ENCODE measurements around the gene DPEP2. TPM values are rescaled to one million over a fixed set of nuclear protein-coding genes. Genes with fewer than 3 reads are reported as not detected.
"Not testable (repeated sequence)": the region's sequence is repeated elsewhere in the genome, so short reads cannot be mapped to it uniquely, and the experiment has no call there.

Gene DPEP2
- polyA plus RNA-seq, 6 donors from 2014 or later = 57.3 to 125 (median 75.1) TPM

DNA sequence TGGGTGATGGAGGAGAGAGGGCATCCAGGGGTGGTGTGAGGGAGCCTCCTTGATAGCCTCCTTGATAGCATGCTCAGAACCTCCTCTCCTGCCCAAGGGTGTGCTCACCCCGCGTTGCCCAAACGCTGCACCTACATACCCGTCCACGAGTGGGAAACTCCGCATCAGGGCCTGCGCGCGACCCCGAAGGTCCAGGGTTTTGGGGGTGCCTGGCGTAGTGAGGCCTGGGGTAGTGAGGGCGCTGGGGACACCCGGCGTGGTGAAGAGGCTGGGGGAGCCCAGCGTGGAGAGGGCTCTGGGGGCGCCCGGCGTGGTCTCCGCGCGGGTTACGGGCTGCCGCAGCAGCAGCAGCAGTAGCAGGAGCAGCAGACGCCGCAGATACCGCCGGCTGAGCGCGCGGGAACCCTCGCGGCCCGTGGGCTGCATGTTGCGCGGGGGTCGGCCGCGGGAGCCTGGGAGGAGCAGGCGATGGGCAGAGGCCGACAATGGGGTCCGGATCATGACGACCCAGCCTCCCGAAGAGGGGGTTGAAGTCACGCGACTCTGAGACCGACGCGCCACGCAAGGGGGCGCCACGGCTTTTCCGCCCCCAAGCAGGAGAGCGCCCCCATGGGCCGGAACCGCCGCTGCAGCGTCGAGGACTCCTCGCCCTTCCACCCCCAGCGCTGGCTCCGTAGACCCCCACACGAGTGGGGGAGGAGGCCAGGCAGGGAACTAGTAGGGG is 19.2 kb downstream of the DPEP2 start, which contains the start of gene DPEP3:
DPEP3 (minus strand) TSS at position 545 of the 724 bp plus-strand sequence; CDS start at position 426, 119 bp downstream.
- Mint-ChIP-seq H3K9me3 (no peaks in the 10 kb centered on the region), H3K36me3 (no peaks in the 10 kb centered on the region), H3K4me1 (peaks cover 12 to 26% (median 24%) of the 10 kb centered on the region in 3 donors), H3K4me3 (no peak within 1 kb of the TSS), H3K27ac (peak within 1 kb of the TSS in 1 of 6 donors; percentile 73), H3K27me3 (peaks cover 0 to 6% (median 0%) of the 10 kb centered on the region in 3 donors)
- ATAC-seq (ENCODE audit: low read depth in 2 of 2) = no peak
- DNase-seq = no peak

DNA sequence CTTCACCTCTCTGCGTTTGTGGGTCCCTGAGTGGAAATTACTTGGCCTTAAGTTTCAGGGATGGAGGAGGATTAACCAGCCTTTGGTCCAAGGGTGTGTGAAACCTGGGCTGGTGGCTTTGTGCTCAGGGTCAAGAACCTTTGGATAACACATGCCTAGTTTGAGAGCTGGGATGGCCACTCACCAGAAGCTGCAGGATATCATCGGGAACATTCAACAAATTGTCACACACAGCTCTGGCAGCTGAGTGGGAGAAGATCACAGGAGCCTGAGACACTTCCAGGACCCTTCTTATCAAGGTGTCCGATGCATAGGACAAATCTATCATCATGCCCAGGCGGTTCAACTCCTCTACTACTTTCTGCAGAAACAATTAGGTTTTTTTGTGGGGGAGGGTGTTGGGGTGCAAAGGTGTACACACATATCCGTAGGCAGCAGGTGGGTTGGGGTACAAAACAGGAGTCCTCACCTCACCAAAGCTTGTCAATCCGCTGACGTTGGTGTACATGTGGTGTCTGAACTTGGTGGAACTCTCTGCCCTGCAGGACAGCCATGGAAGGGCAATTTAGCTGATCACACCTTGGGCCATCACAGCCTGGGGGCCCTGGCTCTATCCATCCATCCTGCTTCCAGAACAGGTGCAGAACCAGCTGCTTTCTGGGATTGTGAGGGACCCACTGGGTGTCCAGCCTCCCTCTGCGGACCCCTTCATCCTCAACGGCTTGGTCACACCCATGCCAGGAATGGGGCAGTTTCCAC is 21.6 kb downstream of the DPEP2 start:
- no peak for ATAC-seq (ENCODE audit: low read depth in 2 of 2)
- H3K4me1 Mint-ChIP-seq = peaks cover 0 to 5% (median 1%) of the 10 kb centered on the region in 3 donors
- peak overlapping the region in 1 of 8 donors; percentile 41 for H3K4me3 Mint-ChIP-seq
- peaks cover 0 to 6% (median 0%) of the 10 kb centered on the region in 3 donors for H3K27me3 Mint-ChIP-seq
- no peaks in the 10 kb centered on the region for H3K9me3 Mint-ChIP-seq
- H3K27ac Mint-ChIP-seq = peak overlapping the region in 2 of 6 donors; percentile 37 to 62
- DNase-seq = no peak
- no peaks in the 10 kb centered on the region for H3K36me3 Mint-ChIP-seq

GRCh38 chr16:67977005-67977404 is 22.3 kb downstream of the DPEP2 start:
- Mint-ChIP-seq H3K4me3 (no peak overlapping the region), H3K9me3 (no peaks in the 10 kb centered on the region), H3K36me3 (no peaks in the 10 kb centered on the region), H3K4me1 (no peaks in the 10 kb centered on the region), H3K27me3 (peaks cover 0 to 6% (median 0%) of the 10 kb centered on the region in 3 donors), H3K27ac (no peak overlapping the region)
- DNase-seq (no peak), ATAC-seq (ENCODE audit: low read depth in 2 of 2) (no peak)

DNA sequence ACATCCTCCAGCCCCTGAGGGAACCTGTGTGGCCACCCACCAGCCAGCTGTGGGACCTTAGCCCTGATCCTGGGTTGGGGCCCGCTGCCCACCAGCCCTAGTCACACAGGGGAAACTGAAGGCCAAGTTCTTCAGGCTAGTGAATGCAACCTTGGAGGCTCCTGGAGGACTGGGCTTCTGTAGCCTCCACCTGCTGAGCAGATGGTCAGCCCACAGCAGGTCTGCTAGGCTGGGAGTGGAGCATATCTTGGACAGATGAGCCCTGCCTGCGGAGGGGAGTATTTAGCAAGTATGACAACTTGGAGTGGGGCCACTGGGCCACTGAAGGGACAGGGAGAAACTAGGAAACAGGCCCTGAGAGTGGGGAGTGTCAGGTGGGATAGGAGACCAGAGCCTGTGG is 23.1 kb downstream of the DPEP2 start:
- no peaks in the 10 kb centered on the region for H3K36me3 Mint-ChIP-seq
- H3K27ac Mint-ChIP-seq = peak overlapping the region in 2 of 6 donors; percentile 16 to 47
- H3K4me3 Mint-ChIP-seq = peak overlapping the region in 1 of 8 donors; percentile 44
- no peak for ATAC-seq (ENCODE audit: low read depth in 2 of 2)
- no peaks in the 10 kb centered on the region for H3K9me3 Mint-ChIP-seq
- no peak for DNase-seq
- peaks cover 0 to 6% (median 0%) of the 10 kb centered on the region in 3 donors for H3K27me3 Mint-ChIP-seq
- no peaks in the 10 kb centered on the region for H3K4me1 Mint-ChIP-seq

DNA sequence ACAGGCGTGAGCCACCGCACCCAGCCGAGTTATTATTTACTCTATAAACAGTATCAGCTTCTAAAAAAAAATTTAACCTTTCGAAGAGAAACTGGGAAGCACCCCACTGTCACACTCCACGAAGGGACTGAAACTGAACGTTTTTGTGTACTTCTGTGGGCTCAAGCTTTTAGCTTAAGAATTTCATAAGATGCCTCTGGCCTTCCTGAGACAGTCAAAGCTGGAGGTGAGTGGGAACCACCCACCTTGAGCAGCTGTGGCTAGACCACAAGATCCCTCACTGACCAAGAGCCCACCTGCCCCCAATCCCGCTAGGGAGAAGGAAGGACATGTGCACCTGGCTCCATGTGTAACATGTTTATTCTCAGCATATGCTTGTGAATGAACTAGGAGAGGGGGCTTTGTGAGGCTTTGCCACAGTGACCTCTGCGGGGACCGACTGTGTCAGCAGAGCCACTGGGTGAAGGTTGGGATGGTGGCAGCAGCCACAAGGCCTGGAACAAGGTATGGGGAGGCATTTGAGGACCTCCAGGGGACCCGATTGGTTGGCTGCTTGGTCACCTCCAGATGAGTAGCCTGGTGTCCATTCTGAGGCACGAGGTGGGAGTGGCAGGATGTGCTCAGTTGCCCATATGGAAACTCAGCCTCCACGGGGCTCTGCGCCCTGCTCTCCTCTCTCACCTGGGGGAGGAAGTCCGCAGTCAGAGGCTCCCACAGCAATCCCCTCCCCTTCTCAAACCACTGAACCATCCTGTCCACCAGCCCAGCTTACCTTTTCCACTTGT is 23.8 kb downstream of the DPEP2 start:
- ATAC-seq (ENCODE audit: low read depth in 2 of 2) (no peak), DNase-seq (no peak)
- Mint-ChIP-seq H3K27ac (peak overlapping the region in 1 of 6 donors; percentile 16), H3K27me3 (peaks cover 0 to 6% (median 0%) of the 10 kb centered on the region in 3 donors), H3K4me3 (no peak overlapping the region), H3K9me3 (no peaks in the 10 kb centered on the region), H3K36me3 (no peaks in the 10 kb centered on the region), H3K4me1 (no peaks in the 10 kb centered on the region)

DNA sequence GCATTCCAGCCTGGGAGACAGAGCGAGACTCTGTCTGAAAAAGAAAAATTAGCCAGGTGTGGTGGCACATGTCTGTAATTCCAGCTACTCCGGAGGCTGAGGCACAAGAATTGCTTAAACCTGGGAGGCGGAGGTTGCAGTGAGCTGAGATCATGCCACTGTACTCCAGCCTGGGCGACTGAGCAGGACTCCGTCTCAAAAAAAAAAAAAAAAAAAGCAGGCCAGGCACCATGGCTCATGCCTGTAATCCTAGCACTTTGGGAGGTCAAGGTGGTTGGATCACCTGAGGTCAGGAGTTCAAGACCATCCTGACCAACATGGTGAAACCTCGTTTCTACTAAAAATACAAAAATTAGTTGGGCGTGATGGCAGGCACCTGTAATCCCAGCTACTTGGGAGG is 27.0 kb downstream of the DPEP2 start:
- H3K9me3 Mint-ChIP-seq; H3K27me3 Mint-ChIP-seq; DNase-seq; H3K36me3 Mint-ChIP-seq; H3K4me3 Mint-ChIP-seq; ATAC-seq (ENCODE audit: low read depth in 2 of 2): not testable (repeated sequence)
- Mint-ChIP-seq H3K4me1 (peaks cover 13 to 19% (median 16%) of the 10 kb centered on the region in 3 donors), H3K27ac (peak overlapping the region in 1 of 6 donors; percentile 32)

DNA sequence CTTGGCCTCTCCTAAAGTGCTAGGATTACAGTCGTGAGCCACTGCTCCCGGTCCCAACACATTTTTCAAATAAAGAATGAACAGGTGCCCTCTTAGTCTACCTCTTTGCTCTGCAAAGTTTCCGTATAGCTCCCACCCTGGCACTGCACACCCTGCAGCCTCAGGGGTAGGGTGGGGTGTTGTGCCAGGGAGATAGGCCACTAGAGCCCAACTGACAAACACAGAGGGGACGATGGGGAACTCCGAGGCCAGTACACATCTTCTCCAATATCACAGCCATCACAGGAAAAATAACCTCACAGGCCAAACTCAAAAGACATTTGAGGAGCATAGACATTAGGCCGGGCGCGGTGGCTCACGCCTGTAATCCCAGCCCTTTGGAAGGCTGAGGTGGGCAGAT is 28.2 kb downstream of the DPEP2 start:
- Mint-ChIP-seq H3K27me3 (peaks cover 0 to 1% (median 0%) of the 10 kb centered on the region in 3 donors), H3K9me3 (no peaks in the 10 kb centered on the region), H3K4me1 (peaks cover 19 to 23% (median 20%) of the 10 kb centered on the region in 3 donors), H3K27ac (peak overlapping the region in 1 of 6 donors; percentile 88), H3K36me3 (no peaks in the 10 kb centered on the region), H3K4me3 (peak overlapping the region in 4 of 8 donors; percentile 5 to 79 (median 44))
- DNase-seq (no peak), ATAC-seq (ENCODE audit: low read depth in 2 of 2) (no peak)

- Mint-ChIP-seq H3K4me3 (peak overlapping the region; percentile 81 to 97 (median 92)), H3K27me3 (no peaks in the 10 kb centered on the region), H3K4me1 (peaks cover 23 to 39% (median 30%) of the 10 kb centered on the region in 3 donors), H3K36me3 (no peaks in the 10 kb centered on the region), H3K27ac (peak overlapping the region in 3 of 6 donors; percentile 69 to 97 (median 85)), H3K9me3 (no peaks in the 10 kb centered on the region)
- DNase-seq (peak; percentile 30), ATAC-seq (ENCODE audit: low read depth in 2 of 2) (peak; percentile 34 to 45)
Observed at GRCh38 chr16:67969254-67970039, 29.8 kb downstream of the DPEP2 start.

- Mint-ChIP-seq H3K36me3 (no peaks in the 10 kb centered on the region), H3K27me3 (no peaks in the 10 kb centered on the region), H3K4me1 (peaks cover 23 to 43% (median 32%) of the 10 kb centered on the region in 3 donors), H3K27ac (peak within 1 kb of the TSS; percentile 7 to 97 (median 94)), H3K9me3 (no peaks in the 10 kb centered on the region), H3K4me3 (peak within 1 kb of the TSS; percentile 84 to 98 (median 92))
- ATAC-seq (ENCODE audit: low read depth in 2 of 2) (peak; percentile 86 to 87), DNase-seq (peak; percentile 80)
Observed at GRCh38 chr16:67968400-67969253, 30.7 kb downstream of the DPEP2 start, which contains the start of gene SLC12A4. Gene SLC12A4 (minus strand): TSS chr16:67968637. CDS start chr16:67968553, 84 bp downstream.

DNA sequence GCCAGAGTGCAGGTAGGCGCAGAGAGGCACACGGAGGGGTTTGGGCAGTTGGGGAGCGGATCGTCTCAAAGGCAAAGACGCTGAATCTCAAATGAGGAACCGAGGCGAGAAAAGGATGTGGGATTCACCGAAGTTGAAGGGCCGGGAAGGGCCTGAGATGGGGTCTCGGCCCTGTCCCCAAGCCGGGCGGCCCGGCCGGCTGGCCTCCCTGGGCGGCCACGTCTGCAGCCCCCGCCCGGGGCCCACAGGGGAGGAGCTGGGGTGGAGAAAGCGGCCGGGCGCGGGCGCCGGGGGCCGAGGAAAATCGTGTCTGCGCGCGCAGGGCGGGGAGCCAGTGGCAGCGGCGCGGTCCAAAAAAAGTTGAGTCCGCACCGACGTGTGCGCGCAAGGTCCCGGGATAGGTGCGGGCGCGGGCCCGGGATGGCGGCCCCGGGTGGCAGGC is 31.3 kb downstream of the DPEP2 start:
- H3K27ac Mint-ChIP-seq = peak overlapping the region; percentile 7 to 95 (median 90)
- peak overlapping the region; percentile 84 to 98 (median 92) for H3K4me3 Mint-ChIP-seq
- peaks cover 0 to 2% of the 10 kb centered on the region in 2 donors for H3K36me3 Mint-ChIP-seq
- no peaks in the 10 kb centered on the region for H3K27me3 Mint-ChIP-seq
- ATAC-seq (ENCODE audit: low read depth in 2 of 2) = peak; percentile 15 to 25
- no peaks in the 10 kb centered on the region for H3K9me3 Mint-ChIP-seq
- H3K4me1 Mint-ChIP-seq = peaks cover 24 to 44% (median 32%) of the 10 kb centered on the region in 3 donors
- DNase-seq = peak; percentile 38

GRCh38 chr16:67967183-67967957 is 31.9 kb downstream of the DPEP2 start:
- Mint-ChIP-seq H3K9me3 (no peaks in the 10 kb centered on the region), H3K4me1 (peaks cover 27 to 49% (median 34%) of the 10 kb centered on the region in 3 donors), H3K36me3 (peaks cover 0 to 7% of the 10 kb centered on the region in 2 donors), H3K27ac (peak overlapping the region; percentile 79 to 95 (median 90)), H3K4me3 (peak overlapping the region; percentile 84 to 98 (median 92)), H3K27me3 (no peaks in the 10 kb centered on the region)
- ATAC-seq (ENCODE audit: low read depth in 2 of 2) (no peak), DNase-seq (peak; percentile 9)

All from naive B cell (primary cell).